ENCODE results near the gene FKBP5. TPM values are rescaled to one million over a fixed set of nuclear protein-coding genes. Genes with fewer than 3 reads are reported as not detected.

Gene FKBP5
- total and polyA plus RNA-seq, 10 donors = 23.8 to 368 (median 148) TPM

- H3K9me3 ChIP-seq = no peaks in the 10 kb centered on the region
- TF ChIP-seq POLR2AphosphoS5 (IDR thresholded peaks at IDR 0.05) = peak; percentile 83 to 96 (median 88)
- peak; percentile 40 to 73 (median 55) for TF ChIP-seq POLR2A (IDR thresholded peaks at IDR 0.05)
- peak in 7 of 11 experiments; percentile 3 to 66 (median 44) for TF ChIP-seq CTCF (IDR thresholded peaks at IDR 0.05 in 8 of 11, conservative IDR thresholded peaks at IDR 0.05 in 3 of 11)
- whole genome bisulfite sequencing, 5 donors = 1 to 2% (median 1%) methylated on average over 51 to 61 of the region's 61 CpGs
- intact Hi-C loops (cut with DNase I; ENCODE audit: low total_unique reads) = no loop called here
- H3K27me3 ChIP-seq (replicated peaks in 1 of 7) = no peaks in the 10 kb centered on the region
- H3K36me3 ChIP-seq = no peaks in the 10 kb centered on the region
- H3K4me1 ChIP-seq = peaks cover 57 to 98% (median 91%) of the 10 kb centered on the region in 6 donors
- H3K27ac ChIP-seq = peak overlapping the region; percentile 99 to 100 (median 100)
- peak; percentile 100 for DNase-seq
- peak overlapping the region; percentile 51 to 88 (median 66) for H3K4me3 ChIP-seq
These were observed 43.2 kb upstream of the FKBP5 start for GRCh38 chr6:35731736-35732532.

DNA sequence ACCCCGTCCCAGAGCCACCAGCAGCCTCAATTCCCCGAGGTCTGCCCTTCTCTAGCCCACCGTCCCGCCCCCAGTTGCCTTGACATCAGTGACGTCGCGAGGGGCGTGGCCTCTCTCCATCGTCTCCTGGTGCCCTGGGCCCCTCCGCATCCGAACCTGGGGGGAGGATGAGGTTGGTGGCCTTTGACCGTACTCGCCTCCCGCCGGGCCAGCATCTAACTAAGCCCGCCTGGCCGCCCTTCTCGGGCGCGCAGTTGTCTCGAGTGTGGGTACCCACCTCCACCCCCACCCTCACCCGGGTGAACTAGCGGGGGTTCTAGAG, 42.7 kb upstream of the FKBP5 start:
- Histone ChIP-seq H3K9me3 (no peaks in the 10 kb centered on the region), H3K4me1 (peaks cover 60 to 98% (median 91%) of the 10 kb centered on the region in 6 donors), H3K27me3 (replicated peaks in 1 of 7) (no peaks in the 10 kb centered on the region), H3K4me3 (peak overlapping the region; percentile 51 to 88 (median 66)), H3K36me3 (no peaks in the 10 kb centered on the region), H3K27ac (peak overlapping the region; percentile 99 to 100 (median 100))
- peak; percentile 91 to 94 (median 93) for TF ChIP-seq POLR2A (IDR thresholded peaks at IDR 0.05)
- no peak for TF ChIP-seq CTCF (IDR thresholded peaks at IDR 0.05 in 8 of 11, conservative IDR thresholded peaks at IDR 0.05 in 3 of 11)
- peak; percentile 98 to 99 (median 99) for TF ChIP-seq POLR2AphosphoS5 (IDR thresholded peaks at IDR 0.05)
- intact Hi-C loops (cut with DNase I; ENCODE audit: low total_unique reads) = no loop called here
- peak; percentile 100 for DNase-seq
- WGBS, 5 donors = 0 to 1% (median 1%) methylated on average over 7 to 23 of the region's 23 CpGs

DNA sequence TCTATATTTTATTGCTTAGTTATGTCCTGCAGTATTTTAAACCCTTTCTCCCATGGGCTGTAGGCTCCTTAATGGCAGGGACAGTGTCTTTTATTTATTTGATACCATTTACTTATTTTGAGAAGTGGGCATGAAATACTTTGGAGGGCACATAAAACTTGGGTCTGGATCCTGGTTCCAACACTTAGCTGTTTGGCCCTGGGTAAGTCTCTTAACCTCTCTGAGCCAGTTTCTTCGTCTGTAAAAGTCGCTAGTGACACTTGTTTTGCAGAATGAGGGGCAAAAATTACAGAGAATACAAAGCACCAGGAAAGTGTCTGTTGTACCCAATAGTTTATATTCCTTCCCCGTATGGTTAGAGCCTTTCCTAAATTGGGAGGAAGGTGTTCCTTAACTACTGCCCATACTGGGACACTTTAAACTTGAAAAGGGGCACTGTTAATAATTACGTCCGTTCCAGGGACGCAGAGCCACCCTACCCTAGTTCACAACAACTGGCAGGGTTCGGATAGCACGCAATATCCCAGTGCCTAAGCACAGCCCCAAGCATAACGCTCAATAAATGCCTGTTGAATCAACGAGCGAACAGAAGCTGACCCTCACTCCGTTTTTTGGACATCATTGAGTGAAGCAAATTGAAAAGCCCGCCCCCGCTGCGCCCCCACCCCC, 42.2 kb upstream of the FKBP5 start:
- no peaks in the 10 kb centered on the region for H3K36me3 ChIP-seq
- TF ChIP-seq POLR2AphosphoS5 (IDR thresholded peaks at IDR 0.05) = no peak
- TF ChIP-seq POLR2A (IDR thresholded peaks at IDR 0.05) = no peak
- 5 to 11% (median 9%) methylated on average over 12 to 15 of the region's 15 CpGs for WGBS, 5 donors
- peak overlapping the region in 7 of 8 donors; percentile 51 to 88 (median 66) for H3K4me3 ChIP-seq
- no peak for DNase-seq
- peaks cover 59 to 98% (median 91%) of the 10 kb centered on the region in 6 donors for H3K4me1 ChIP-seq
- no peaks in the 10 kb centered on the region for H3K9me3 ChIP-seq
- intact Hi-C loops (cut with DNase I; ENCODE audit: low total_unique reads) = no loop called here
- H3K27ac ChIP-seq = peak overlapping the region; percentile 99 to 100 (median 100)
- H3K27me3 ChIP-seq (replicated peaks in 1 of 7) = no peaks in the 10 kb centered on the region

GRCh38 chr6:35729722-35730121, 41.0 kb upstream of the FKBP5 start:
- Histone ChIP-seq H3K9me3 (no peaks in the 10 kb centered on the region), H3K4me1 (peaks cover 65 to 98% (median 94%) of the 10 kb centered on the region in 6 donors), H3K27me3 (replicated peaks in 1 of 7) (no peaks in the 10 kb centered on the region), H3K27ac (peak overlapping the region; percentile 42 to 100 (median 100)), H3K4me3 (peak overlapping the region in 1 of 8 donors; percentile 75), H3K36me3 (no peaks in the 10 kb centered on the region)
- 39 to 61% (median 55%) methylated on average over 2 of the region's 2 CpGs for WGBS, 5 donors
- DNase-seq = no peak
- TF ChIP-seq CTCF (IDR thresholded peaks at IDR 0.05 in 8 of 11, conservative IDR thresholded peaks at IDR 0.05 in 3 of 11) (no peak), POLR2A (IDR thresholded peaks at IDR 0.05) (no peak), POLR2AphosphoS5 (IDR thresholded peaks at IDR 0.05) (no peak)
- intact Hi-C loops (cut with DNase I; ENCODE audit: low total_unique reads) = loop anchor here (5.0 kb wide), 1 partner anchor 42 kb away; the partner anchor contains the start of gene FKBP5

All from spleen (tissue), 11 donors.